ENCODE measurements around the gene ADCY3.

The ADCY3 gene

DNA sequence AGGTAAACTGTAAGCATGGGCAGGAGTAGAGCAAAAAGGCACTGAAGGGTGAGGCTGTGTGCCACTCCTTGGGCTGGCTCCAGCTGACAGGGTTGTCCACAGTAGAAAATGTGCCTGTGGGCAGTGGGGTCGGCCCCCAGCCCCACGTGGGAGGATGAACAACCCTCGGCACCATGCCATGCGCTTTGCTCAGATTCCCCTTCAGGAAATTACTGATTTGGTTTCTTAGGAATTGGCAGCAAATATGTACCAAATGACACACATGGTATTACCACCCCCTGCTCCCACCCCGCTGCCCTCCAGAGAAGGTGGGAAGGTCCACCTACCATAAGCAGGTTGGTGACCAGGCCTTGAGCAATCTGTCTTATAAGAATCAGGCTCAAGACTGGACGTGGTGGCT lies 13.6 kb downstream of the ADCY3 start:
- no peak for DNase-seq (ENCODE audit: low spot score)
- no peak for FAIRE-seq

DNA sequence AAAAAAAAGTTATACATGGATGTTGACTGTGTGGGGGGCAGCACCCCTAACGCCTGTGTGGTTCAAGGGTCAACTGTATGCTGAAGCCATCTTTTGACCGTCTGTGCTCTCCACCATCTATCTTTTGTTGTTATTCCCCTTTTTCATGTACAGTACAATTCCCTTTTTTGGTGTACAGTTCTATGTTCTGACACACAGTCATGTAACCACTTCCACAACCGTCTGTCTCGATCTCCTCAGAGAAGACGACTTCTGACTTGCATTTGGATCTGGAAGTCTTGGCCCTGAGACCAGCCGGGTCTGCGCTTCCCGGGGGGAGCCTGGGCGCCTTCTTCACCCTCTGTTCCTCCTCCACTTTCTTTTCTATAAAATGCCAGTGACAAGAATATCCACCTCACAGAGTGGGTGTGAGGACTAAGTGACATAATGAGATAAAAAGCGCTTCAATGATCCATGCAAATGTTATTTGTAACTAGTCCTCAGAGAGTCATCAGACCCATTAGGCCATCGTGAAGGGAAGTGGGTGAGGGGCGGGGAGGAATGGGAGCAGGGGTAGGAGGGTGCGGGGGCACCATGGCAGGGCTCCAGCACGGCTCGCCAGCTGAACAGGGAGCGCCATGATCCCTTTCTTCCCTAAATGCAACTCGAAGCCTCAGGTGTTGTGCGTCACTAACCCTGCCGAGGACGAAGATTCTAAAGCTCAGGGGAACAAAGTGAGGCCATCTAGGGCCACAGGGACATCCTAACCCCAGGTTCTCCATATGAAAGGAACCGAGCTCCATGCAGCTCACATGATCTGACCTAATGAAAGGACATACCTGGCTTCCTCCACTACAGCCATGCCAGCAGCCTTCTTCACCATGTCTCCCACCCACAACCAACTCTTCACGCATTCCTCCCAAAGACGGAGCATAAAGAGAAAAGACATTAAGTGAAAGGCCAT lies 16.6 kb downstream of the ADCY3 start:
- DNase-seq (ENCODE audit: low spot score) (no peak), FAIRE-seq (no peak)

DNA sequence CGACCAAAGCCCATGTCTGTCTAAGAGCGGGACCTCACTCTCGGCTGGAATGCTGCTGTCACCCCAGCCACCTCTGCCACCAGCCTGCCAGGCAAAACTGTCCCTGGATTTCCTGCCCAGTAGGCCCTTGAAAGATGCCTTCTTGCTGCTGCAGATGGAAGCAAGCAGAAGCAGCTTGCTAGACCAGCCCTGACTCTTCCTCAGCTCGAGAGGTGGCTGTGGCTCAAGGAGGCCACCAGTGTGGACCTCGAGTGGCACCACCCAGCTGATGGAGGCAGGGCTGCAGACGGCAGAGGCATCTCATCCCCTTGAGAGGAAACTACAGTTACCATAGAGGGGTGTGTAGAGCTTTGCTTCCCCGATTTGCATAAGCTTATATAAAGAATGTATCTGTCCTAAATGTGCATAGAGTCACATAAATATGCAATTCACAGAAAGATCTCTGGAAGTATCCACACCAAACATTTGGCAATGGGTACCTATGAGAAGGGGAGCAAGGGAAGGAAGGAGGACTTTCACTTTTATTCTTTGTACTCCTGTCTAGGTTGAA lies 20.6 kb downstream of the ADCY3 start:
- FAIRE-seq (no peak), DNase-seq (ENCODE audit: low spot score) (no peak)

DNA sequence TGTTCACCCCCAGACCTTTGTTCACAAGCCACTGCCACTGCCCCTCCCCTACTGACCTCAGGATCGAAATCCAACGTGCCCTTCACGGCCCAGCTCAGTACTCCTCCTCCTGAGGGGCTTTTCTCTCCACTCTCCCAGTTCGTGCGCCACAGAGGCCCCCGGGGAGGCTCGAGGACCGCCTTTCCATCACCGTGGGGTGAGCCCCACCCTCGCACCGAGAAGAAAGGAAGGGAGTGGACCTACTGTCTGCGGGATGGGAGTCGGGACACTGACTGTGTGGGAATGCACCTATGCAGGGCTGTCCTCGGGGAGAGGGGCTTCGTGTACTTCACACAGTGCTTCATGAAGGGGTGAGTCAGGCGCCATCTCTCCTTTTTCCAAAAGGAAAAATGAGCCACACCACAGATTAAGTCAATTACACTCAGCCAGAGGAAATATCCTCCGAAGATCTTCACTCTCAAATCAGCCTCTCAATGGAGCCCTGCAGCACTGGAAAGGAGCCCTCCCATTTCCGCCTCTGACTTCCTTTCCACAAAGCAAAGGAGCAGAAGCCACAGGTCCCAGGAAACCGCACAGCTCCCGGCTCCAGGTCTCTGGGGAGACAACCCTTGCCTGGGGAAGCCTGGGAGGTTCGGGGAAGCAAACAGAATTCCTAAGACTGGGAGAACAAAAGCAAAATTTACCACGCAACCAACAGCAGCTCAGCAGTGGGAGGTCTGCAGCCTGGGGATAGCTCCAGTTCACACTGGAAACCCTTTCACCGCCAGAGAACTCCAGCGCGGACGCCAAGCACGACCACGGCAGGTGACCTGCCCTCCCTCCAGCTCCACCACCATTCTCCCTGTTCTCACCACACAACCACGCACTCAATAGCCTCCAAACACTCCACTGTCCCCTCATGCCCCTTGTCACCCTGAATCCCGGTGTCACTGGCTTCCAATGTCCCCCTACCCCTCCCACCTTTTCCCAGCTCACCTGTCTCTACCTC lies 21.6 kb downstream of the ADCY3 start:
- DNase-seq (ENCODE audit: low spot score): no peak
- FAIRE-seq: no peak

DNA sequence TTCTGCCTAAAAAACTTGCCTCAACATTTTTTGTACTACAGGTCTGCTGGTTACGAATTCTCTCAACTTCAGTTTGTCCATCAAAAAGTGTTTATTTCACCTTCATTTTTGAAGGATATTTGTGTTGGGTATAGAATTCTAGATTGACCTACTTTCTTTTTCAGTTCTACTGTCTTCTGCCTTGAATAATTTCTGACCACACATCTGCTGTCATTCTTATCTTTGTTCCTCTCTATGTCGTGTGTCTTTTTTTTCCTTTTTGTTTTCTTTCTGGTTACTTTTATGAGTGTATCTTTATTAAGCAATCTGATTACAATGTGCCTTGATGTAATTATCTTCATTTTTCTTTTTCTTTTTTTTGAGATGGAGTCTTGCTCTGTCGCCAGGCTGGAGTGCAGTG lies 25.3 kb downstream of the ADCY3 start:
- FAIRE-seq (no peak), DNase-seq (ENCODE audit: low spot score) (peak; percentile 10)

DNA sequence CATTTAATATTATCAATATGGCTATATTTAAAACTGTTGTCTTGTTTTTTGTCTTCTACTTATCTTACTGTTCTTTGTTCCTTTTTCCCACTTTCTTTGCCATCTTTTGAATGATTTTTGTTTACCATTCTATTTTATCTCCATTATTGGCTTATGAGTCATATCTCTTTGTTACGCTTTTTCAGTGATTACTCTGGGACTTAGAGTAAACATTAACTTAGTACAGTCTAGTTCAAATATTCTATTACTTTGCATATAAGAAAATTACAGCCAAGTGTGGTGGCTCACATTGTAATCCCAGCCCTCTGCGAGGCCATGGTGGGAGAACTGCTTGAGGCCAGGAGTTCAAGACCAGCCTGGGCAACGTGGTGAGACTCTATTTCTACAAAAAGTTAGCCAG lies 26.1 kb downstream of the ADCY3 start:
- DNase-seq (ENCODE audit: low spot score) (no peak), FAIRE-seq (no peak)

DNA sequence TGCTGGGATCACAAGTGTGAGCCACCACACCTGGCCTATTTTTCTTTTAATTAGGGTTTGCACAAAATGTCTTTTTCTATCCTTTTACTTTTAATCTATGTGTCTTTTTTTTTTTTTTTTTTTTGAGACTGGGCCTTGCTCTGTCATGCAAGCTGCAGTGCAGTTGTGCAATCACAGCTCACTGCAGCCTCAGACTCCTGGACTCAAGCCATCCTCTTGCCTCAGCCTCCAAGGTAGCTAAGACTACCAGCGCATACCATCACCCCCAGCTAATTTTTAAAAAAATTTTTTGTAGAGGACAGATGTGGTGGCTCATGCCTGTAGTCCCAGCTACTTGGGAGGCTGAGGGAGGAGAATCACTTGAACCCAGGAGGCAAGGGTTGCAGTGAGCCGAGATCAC lies 27.1 kb downstream of the ADCY3 start:
- FAIRE-seq (no peak), DNase-seq (ENCODE audit: low spot score) (no peak)

DNA sequence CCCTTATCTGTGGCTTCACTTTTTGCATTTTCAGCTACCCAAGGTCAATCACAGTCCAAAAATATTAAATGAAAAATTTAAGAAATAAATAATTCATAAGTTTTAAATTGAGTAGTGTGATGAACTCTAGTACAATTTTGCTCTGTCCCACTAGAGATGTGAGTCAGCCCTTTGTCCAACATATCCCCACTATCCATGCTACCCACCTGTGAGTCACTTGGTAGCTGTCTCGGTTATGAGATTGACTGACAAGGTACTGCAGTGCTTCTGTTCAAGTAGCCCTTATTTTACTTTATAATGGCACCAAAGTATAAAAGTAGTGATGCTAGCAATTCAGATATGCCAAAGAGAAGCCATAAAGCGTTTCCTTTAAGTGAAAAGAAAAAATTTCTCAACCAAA lies 28.8 kb downstream of the ADCY3 start:
- no peak for FAIRE-seq
- DNase-seq (ENCODE audit: low spot score): no peak

DNA sequence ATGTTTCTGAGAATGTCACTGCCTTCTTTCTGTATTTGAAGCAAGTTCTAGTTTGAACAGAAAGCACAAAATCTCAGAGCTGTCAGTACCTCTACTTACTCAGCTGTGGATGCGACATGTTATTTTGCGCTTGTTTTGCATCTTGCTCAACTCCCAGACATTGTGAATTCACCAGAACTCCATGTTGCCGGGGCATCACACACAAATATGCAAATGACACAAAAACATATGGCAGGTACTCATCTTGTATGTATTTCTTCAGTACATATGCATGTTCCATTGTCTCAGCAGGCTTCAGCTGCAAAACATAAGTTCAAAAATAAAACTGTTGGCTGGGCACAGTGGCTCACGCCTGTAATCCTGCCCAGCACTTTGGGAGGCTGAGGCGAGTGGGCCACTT lies 30.8 kb downstream of the ADCY3 start:
- DNase-seq (ENCODE audit: low spot score) (no peak), FAIRE-seq (no peak)

DNA sequence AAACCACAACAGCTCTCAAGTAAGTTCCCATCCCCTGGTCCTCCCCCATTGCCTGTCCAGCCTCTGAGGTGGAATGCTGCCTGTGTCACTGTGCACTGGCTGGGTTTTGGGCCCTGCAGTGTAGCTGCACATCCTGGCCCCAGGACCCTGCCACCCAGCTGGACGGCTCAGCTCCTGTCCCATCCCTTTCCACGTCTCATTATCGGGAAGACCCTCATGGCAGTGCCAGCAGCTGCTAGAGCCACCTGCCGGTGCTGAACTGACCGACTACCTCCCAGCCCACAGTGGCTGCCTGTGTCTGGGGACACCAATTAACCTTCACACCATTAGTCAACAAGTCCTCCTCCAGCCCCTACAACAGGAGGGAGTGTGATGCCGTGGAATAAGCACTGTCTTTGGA lies 31.9 kb downstream of the ADCY3 start:
- no peak for DNase-seq (ENCODE audit: low spot score)
- no peak for FAIRE-seq

DNA sequence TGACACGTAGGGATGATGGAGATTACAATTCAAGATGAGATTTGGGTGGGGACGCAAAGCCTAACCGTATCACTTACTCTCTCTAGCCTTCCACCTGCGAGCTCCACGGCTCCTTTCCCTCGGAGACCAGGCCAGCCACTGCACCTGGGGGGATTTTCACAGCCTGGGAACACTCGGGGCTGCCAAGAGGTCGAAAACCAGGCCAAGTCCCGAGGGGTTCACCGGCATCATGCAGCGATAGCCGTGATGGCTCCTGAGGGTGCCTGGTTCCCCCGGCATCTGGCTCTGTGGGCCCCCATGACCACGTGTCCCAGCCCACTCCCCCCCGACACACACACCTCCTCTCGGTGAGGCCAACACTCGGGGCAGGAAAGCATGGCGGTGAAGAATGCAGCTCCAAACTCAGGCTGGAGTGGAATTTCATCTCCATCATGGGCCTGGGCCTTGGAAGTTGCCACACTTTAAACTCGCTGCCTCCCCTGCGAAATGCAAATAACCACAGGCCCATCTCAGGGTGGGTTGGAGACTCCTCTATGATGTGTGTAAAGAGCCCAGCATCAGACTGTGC lies 32.6 kb downstream of the ADCY3 start:
- no peak for FAIRE-seq
- no peak for DNase-seq (ENCODE audit: low spot score)

DNA sequence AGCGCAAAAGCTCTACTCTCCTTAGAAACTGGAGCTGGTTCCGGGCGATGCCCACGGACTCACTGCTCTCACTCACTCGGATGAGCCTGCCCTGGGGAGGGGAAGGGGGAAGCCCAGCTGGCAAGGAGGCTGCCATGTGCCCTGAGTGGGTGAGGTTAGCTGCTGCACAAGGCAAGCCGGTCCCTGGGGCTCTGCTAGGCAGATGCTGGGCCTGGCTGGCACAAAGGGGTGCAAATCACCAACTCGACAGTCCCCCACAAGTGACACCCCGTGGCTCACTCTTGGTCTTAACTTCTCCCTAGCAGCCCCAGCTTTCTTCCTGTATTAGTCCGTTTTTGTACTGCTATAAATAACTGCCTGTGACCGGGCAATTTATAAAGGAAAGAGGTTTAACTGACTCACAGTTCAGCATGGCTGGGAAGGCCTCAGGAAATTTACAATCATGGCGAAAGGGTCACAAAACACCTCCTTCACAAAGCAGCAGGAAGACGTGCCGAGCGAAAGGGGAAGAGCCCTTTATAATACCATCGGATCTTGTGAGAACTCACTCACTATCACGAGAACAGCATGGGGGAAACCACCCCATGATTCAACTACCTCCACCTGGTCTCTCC lies 33.2 kb downstream of the ADCY3 start:
- DNase-seq (ENCODE audit: low spot score) (no peak), FAIRE-seq (no peak)

DNA sequence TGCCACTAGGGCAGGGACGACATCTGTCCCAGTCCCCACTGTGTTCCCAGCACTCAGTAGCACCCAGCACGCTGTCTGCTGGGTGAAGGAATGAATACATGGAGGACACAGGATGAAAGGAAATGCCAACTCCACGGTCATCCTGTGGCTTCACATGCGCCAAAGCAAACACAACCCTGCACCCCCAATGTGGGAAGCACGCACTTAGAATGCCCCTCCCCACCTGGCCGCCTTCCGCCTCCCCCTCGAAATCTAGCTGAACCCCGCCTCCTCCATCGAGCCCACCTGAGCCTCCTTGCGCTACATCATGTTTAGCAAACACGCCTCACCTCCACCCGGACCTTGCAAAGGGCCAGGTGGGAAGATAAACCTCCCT lies 33.9 kb downstream of the ADCY3 start:
- FAIRE-seq (no peak), DNase-seq (ENCODE audit: low spot score) (no peak)

DNA sequence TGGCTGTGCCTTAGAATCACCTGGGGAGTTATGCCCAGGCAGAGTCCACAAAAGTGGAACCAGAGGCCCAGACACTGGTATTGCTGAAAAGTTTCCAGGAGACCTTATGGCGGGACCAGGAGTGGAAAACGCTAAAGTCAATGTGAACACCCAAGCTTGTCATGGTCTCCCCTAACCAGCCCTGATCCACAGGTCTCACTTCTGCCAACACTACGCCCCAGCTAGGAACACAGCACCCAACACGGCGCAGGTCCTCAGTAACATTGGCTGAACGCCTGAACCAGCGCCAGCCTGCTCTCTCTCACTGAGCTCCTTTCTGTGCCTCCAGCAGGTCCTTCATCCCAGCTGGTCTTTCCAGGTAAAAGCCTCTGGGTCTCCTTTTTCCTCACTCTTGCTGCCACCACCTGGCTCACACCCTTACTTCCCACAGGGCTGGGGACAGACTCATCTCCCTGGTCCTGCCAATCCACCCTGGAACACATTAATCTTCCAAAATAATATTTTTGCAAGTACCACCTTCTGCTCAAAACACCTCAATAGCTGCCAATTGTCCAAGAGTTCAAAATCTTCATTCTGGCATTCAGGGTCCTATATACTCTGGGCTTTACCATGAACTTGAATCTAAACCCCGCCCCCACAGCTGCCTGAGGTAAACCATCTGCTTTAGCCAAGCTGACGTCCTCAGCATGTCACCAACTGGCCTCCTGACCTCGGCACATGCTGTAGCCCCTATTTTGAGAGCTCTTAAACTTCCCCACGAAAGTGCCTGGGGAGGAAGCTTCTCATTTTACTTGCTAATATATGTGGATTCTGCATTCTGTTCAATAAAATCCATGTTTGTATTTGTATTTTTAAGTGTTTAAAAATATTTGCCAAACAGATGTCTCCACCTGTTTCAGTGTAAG lies 34.6 kb downstream of the ADCY3 start:
- FAIRE-seq (no peak), DNase-seq (ENCODE audit: low spot score) (no peak)

DNA sequence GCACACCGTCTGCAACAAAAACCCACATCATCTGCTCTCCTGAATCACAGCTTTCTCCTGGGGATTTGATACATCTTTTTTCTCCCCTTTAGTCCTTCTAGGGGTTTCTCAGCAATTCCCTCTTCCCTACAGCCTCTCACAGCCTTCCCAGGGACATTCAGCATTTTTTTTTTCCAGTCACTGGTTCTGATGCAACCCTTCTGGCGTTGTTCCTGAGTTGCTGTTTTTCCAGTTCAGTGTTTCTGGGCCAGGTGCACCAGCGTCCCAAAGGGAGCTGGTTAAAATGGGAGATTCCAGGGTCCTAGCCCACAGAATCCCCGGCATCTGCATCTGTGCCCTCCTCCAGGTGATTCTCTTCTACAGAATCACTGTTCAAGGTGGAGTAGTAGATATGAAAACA lies 36.1 kb downstream of the ADCY3 start:
- DNase-seq (ENCODE audit: low spot score): no peak
- FAIRE-seq: no peak

DNA sequence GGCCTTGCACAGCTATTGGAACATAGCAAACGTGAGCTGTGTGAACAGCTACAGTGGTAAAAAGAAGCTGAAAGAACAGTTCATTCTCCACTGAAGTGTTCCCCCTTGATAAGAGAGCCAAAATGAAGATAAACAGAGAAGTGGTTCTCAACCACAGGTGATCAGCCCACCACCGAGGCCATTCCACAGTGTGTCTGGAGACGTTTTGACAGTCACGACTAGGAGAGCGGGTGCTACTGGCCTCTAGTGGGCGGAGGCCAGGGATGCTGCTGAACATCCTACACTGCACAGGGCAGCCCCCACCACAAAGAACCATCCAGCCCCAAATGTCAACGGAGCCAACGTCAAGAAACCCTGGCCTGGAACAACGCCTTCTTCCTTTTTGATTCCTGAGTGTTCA lies 38.4 kb downstream of the ADCY3 start:
- FAIRE-seq (no peak), DNase-seq (ENCODE audit: low spot score) (no peak)

DNA sequence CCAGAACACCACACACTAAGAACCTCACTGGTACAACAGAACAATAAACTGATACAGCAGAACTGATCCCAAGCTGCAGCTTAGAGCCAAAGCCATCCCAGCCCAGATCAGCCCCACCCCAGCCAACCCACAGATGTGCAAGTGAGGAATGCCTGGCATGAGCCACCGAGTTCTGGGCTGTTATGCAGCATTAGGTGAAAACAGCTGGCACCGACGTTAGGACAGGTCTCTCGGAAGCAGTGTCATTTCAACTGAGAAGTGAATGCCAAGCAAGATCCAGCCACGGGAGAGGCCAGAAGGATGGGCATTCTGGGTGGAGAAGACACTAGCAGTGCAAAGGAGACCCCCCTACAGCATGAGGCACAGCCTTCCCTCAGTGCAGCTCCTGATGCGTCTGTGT lies 38.9 kb downstream of the ADCY3 start:
- DNase-seq (ENCODE audit: low spot score) (no peak), FAIRE-seq (no peak)

DNA sequence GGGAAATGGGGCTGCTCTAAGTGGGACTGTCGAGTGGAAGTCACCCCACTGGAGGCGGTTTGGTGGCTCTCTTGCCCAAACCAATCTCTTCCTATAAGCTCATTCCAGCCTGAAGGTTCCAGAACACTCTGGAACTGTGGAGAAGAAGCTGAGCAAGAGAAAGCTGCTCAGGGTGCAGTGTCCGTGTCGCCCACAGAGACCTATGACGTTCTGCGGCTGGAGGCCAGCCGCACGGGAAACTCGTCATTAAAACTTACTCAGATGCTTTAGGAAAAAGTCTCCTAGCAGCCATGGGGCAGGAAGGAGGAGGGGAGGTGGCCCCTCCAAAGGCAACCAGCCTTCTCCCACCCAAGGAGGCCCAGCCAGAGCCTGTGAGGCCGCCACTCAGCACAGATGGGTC lies 41.7 kb downstream of the ADCY3 start:
- DNase-seq (ENCODE audit: low spot score): no peak
- no peak for FAIRE-seq

DNA sequence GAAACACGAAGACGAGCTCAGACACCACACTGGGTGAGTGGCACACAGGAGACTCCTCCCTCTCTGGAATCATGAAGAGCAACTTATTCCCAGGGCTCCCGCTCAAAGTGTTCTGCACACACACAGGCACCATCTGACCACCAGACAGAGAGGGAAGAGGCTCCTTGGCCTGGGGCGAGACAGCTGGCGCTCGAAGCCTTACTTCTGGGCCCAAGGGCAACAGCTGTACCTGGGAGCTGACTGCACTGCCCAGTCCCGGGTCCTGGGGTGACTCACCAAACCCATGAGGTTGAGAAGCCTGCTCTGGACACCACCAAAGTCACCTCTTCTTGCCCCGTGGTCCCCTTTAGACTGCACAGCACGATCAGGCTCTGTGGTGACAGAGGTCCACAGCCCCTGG lies 42.4 kb downstream of the ADCY3 start:
- FAIRE-seq (no peak), DNase-seq (ENCODE audit: low spot score) (no peak)

DNA sequence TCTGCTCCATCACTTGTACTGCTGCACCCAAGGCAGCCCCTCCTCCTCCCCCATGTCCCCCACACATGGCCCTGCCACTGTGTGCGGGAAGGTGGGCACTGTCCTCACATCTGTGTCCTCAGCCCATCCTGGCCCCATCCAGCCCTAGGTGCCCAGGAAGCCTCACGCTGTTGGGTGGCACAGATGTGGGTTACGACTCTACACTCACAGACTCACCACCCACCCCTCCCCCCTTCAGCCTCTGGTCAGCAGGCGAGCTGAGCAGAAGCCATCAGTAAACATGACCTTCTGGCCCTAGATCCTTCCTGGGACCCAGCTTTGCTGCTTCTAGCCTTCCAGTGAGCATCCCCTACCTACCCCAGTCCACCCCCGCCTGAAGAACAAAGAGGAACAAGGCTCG lies 43.0 kb downstream of the ADCY3 start:
- no peak for FAIRE-seq
- no peak for DNase-seq (ENCODE audit: low spot score)
